ENCODE measurements around the gene DST.
A peak's percentile ranks its signal among the peaks of the same experiment; 100 is the strongest.

The DST gene

DNA sequence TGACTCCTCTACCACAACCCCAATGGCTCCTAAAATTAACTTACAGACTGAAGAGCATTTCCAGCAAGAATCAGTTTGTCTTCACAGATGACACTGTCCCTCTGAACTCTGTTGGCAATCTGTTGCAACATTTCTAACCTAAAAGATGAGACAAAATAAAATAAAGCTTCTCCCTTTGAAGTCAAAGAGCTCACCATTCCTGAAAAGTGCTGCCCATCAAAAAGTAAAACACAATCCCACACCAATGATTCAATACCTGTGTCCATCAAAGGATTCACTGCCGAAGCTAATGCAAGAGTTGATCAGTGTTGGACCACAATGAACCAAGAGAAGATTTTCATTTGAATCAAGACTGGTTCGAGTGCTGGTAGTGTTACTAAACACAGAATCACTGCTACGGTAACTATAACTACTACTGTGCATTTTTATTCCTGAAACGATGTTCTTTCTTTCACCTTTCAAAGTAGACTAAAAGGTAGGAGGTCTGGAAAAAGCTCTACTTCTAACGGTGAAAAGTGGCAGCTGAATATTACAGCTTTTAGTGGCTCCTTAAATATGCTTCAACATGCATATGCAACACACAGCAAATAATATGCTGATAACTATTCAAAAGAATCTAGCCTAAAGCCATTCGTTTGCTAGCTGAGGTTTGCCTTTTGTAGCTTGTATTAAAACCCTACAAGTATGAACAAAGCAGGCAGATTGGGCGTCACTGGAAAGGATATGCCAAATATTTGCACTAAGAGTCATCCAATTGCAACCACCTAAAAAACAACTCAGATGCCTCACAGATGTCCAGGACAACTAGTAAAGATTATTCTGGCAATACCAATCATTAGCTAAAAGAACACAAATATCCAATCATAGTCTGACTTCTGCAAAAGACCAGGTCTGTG is at the start of gene DST:
Gene DST, minus strand, starts transcription at position 524 of the 896 bp plus-strand sequence.
- DNase-seq, result no peak

DNA sequence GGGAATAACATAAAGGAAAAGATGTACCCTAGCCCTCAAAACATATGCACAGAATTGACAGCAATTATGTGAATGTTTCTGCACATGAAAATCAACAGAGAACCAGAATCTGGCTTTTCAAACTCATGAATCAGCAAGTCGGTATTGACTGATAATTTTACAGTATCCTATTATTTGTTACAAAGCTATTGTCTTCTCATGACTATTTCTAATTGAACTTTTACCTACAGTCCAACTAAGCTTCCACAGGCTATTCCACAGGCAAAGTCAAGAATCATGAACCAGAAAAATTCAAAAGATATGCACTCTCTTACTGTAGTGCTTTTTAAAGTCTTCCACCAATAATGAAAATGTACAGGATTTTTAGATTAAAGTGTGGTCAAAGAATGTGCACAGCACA is 49.1 kb upstream of the DST start:
- DNase-seq, result no peak

DNA sequence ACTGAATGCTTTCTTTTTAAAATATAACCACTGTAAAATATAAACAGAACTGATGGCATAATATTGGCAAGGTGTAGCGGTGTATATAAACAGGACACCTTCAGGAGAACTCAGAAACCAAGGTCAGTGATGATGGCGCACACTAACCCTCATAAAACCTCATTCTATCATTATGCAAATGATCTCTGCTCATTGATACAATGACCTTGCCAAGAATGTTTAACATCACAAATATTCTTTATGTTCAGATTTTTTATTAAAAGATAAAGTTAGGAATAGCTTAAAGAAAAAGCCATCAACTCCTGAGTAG is 48.6 kb upstream of the DST start:
- DNase-seq, result no peak

DNA sequence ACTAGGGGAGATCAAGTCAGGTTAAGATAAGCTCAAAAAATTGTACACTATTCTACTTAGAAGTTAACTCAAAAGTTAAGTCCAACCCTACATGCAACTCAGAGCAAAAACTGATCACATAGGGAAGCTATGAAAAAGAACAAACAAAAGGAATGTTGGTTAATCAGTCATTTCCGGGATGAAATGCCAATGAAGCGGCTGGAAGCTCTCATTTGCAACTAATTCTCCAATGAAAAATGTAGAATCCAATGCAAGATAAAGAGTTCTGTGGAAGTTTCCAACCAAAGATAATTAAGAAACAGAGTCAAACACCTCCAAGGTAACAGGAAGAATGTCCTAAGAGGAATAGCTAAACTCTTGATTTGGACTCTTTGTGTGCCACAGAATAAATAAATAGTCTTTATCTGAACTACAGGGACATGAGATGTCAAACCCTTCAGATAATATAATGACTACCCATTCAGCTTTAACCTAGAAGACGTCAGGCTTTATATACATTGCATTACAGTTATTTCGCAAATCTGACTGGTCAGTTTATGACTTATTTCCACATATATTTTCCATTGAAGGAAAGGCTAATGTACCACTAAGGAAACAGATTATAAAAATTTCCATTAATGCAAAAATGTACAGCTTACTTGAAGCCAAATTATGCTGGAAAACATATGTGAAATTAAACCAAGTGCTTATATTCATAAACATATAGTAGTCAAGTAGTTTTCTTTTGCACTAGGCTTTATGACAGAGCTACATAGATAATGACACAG is 48.0 kb upstream of the DST start:
- DNase-seq, result no peak

DNA sequence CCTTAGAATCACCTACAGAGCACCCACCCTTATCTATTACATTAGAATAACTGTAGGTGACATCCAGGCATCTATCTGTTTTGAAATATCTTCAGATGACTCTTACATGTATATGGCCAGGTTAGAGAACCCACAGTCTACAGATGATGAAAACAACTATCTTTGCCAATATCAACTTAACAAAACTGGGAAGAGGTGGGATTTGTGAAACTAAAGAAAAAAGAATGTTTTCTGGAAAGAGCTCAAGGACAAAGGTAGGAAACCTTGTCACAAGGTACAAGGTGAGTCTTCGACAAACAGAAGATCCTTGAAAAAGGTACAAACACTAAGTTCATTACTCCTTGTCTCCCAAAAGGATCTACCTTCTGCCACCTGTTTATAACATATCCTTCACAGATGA is 47.0 kb upstream of the DST start:
- no peak for DNase-seq

DNA sequence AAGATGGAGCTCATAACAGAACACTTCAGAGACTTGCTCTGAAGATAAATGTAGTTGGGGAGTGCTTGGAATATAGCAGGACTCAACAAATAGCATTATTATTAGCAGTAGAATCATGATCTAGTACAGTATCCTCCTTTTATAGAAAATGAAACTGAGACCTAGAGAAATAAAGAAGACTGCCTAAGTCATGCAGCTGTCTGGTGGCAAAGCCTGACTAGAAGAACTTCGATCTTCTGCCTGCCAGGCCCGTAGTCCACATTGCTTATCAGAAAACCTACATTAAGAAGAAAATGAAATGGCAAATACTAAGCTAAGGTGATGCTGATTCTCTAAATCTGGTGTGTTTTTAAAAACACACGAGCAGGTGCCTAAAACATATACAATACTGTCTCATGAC is 46.4 kb upstream of the DST start:
- DNase-seq, result no peak

DNA sequence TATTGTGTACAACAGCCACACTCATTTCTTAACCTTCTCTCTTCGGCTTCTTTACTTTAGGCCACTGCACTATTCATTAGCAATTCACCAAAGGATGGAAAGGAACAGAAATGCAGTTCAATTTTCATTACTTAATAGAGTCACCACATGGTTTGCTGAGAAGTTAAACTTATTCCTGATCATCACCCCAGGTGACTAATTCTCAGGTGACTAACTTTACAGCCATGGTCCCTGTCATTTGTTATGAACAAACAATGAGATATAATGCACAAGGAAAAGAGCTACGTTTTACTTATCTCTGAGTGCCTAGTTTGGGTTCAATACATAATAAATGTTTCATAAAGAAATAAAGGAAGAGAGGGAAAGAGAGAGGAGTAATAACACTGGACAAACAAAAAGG is 45.8 kb upstream of the DST start:
- DNase-seq, result no peak

DNA sequence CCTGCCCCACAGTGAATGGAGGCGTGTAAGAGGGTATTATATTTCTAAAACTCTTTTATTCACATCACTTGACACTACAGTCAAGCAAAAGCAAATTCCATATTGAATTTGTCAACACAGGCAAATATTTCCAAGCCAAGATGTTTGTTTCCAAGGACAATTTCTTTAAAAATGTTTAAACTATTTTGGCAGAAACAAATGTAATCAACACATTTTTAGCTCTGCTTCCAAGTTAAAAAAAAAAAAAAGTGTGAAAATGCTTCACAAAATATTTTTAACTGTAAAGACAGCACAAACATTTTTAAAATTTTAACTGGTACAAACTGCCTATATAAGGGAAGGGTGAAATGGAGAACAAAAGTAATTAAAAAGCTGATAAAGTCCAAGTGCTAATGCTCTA is 44.9 kb upstream of the DST start:
- no peak for DNase-seq

DNA sequence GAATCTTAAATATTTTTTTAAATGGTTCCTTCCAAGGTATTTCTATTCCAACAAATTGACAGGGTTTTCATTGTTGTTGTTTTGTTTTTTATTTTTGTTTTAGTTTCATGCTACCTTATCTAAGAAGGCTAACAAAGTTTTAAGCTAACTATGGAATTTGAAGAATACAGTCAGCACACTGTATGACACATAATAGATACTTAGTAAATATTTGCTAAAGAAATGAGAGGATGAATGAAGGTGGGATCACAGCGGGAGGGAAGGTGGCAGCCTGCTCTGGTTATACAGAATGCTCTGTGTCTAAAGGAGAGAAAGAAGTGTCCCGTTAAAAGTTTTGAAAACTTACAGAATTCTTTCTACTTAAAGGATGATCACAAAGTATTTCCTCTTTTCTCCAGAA is 43.7 kb upstream of the DST start:
- no peak for DNase-seq

DNA sequence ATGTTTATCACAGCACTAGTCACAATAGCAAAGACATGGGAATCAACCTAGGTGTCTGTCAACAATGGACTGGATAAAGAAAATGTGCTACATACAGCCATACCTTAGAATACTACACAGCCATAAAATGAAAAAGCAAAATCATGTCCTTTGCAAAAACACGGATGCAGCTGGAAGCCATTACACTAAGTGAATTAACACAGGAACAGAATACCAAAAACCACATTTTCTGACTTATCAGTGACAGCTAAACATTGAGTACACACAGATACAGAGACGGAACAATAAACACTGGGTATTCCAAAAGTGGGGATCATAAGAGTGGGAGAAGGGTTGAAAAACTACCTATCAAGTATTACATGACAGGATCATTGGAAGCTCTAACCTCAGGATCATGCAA is 43.3 kb upstream of the DST start:
- no peak for DNase-seq

DNA sequence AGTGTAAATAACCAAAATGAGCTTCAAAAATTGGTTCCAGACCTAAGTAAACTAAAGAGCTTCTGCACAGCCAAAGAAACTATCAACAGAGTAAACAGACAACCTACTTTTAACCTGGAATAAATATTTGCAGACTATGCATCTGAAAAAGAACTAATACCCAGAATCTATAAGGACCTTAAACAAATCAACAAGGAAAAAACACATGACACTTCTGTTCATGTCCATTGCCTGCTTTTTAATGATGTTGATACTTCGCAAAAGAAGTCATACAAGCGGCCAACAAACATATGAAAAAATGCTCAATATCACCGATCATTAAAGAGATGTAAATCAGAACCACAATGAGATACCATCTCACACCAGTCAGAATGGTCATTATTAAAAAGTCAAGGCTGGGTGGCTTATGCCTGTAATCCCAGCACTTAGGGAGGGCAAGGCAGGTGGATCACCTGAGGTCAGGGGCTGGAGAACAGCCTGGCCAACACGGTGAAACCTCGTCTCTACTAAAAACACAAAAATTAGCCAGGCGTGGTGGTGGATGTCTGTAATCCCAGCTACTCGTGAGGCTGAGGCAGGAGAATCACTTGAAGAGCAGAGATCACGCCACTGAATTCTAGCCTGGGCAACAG is 42.5 kb upstream of the DST start:
- no peak for DNase-seq

DNA sequence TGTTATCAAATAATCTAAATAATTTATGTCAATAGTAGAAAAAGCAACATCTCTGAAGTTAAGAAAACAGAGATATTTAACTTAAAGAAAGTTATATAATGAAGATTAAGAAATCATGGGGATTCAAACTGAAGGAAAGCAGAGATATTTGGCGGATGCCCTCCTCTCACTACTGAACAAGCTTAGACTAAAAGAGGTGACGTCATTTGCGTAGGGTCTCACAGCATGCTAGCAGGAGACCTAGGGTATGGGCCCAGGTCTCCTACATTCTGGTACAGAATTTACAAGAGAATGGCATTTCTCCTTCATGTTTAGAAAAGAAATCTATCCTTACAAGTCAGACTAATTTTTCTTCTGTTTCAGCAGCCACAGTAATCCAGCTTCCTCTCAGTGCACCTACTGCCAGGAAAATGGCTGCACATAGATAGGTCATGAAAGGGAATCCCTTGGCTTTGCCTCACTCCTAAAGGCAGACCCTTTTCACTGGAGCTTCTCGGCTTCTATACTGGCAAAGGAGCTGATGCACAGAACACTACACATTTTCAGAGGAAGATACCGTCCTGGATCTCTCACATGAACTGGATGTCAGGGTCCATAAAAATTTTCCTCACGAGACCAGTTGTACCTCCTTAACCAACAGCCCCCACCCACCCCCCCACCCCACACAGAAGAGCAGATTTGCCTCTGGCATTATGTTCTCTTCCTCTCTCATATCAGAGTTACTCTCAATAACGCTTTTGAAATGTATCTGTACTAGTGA is 41.8 kb upstream of the DST start:
- DNase-seq, result no peak

DNA sequence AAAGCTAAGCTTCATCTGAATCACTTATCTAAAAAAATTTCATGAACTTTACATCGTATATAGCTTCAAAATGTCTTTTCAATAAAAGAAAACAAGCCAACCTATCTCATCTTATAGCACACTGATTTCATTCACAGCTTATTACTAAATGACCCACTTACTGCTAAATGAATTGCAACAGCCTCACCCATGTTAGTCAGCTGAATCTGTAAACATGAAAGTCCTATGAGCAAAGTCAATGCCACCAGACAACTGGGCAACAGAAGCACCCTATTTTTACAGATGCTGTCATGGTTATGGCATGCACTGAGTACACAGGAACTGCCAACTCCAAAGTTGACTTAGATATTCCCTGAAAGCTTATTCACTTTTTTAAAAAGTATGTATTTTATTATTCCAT is 41.2 kb upstream of the DST start:
- DNase-seq, result no peak

DNA sequence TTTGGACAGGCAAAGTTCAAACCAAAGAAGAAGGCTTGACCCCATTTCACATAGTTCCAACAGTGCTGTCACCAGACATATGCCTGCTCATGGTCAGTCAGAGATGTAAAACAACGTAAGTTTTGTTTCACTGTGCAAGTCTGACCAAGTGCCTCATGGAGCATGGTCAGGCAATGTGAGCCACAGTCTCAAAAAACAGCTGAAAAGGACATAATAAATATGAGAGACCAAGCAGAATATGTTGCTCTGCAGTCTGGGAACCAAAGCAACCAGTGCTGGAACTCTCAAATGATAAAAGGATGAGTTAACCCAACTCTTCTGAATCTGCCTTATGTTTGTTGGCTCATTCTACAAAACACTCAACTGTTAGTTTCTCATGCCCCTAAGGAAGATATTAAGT is 39.9 kb upstream of the DST start:
- DNase-seq, result peak in 1 of 2 donors; percentile 26

DNA sequence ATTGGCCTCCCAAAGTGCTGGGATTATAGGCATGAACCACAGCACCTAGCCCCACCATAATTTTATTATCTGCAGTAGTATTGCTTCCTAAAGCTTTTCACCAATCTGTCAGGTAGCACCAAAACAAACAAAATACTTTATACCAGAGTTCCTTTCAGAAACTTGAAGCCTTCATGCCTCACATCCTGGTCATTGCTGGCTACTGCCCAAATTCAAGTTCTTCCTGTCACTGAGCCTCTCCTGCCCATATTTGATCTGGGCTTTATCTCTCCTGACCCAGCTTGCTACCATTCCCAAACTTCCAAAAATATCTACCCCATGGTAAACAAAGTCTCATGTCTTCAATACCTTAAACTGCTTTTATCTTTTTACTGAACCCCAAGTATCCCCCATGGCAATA is 34.9 kb upstream of the DST start:
- no peak for DNase-seq

DNA sequence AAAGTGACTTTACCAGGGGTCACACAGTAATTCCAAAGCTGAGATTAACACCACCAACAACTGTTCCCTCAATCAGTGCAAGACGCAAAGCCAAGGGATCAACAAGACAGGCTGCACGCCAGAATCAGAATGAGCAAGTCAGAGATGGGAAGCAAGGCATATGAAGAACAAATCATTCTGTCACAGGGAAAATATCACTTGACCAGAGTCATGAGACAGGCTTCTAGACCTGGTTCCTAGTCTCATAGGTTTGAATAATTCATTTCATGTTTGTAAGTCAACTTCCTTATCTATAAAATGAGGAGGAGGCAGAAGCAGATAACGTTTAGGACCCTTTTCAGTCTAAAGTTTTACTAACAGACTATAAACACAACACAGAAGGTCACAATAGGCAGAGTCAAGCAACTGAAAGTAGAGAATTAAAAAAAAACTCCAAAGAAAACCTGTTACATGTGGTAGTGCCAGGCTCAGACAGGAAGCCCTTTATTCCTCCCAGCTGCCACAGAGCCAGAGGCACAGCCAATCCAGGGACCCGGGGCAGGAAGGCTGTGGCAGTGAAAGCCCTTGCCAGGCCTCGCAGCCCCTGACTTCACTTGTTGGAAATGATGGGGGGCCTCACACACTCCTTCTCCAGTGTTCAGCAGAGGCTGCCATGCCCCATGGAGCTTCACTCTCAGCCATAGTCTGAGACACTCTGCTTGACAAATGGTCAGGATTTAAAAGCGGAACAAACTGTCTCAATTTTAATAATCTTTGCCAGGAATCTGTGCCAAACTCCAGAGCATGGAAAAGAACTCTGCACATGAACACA is 29.2 kb upstream of the DST start:
- peak; percentile 72 to 88 for DNase-seq

DNA sequence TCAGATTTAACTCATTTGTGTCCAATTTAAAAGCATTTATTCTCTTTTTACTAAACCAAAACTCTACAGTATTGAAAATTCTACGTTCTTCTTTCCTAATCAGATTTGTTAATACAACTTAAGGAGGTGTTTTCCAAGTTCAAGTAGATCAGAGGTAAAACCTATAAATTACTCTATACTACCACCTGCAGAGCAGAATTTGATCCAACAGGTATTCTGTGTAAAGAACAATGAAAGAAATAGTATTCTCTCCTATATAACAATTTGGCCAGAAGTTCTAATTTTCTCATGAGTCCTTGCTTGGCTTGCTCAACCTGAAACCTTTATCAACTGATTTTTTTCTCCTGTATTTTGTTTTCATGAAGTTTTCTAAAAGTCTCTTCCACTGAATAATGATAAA is 28.5 kb upstream of the DST start:
- DNase-seq, result no peak

DNA sequence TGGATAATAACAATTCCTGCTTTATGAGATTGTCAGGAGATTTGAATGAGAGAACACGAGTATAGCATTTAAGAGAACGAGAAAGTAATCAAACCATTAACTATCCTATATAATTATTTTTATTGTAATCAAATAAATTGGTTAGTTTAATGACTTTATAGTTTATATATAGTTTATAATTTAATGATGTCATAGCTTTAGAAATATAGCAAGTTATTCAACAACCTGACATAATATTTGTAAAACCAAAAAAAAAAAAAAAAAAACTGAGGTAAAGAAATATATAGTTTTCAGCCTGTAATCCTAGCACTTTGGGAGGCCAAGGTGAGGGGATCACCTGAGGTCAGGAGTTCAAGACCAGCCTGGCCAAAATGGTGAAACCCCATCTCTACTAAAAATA is 26.4 kb upstream of the DST start:
- DNase-seq, result no peak

DNA sequence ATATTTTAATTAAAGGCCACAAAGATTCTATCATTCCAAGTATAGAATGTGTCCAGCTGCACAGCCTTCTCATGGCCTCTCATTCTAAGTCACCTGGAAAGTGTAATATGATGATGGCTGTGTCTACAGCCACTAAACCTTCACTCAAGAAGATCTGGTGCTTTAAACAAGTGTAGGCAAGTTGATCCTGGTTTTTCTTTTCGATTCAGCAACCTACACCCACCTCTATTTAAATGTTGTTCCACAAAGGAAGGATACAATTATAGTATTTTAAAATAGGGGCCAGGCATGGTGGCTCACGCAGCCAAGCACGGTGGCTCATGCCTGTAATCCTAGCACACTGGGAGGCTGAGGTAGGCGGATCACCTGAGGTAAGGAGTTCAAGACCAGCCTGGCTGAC is 25.5 kb upstream of the DST start:
- DNase-seq, result no peak

DNA sequence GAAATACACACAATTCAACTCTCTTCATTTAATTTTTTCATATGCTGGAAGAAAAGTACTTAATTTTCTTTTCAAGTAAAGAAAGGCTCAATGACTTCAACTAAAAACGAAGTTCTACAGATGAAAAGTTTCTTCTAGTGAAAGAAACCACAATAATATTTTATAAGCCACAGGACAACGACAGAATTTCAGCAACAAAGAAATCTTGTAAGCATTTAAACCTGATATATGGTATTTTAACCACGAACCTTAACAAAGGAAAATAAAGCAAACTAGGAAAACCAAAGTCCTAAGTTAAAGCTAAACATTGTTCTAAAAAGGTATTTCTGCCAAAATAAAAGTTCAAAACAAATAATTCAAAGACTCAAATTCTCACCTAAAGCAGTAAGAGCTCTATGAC is 24.6 kb upstream of the DST start:
- no peak for DNase-seq

DNA sequence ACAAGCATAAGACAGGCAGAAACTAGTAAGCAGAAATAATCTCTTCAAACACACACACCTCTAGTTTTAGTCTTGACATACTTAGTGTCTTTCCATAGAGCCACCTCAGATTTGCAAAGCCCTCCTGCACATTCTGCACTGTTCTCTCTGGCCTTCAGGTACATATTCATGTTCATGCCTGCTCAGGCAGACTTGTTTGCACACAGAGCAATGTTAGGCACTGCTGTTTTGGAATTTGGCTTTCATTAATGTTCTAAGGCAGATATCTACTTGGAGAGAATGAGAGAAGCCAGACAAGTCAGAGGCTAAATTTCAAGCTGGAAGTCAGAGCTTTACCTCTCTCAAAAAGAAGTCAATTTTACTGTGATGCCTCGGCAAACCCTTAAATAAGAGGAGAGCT is 21.3 kb upstream of the DST start:
- DNase-seq, result no peak

DNA sequence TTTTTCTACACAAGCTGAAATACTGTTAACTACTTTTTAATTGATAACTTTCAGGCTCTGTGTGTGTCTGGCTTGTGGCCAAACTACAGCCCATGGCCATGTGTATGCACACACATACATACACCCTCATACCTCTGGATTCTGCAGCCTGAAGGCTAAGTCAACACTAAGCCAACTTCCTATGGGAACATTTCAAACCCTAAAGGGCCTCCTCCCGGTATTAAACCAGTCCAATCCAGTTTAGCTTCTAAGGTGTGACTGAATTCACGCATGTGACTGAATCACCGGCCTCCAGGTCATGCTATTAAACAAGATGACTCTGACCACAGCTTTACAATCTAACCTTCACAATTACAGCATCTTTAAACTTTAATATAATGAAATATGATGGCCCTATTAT is 20.7 kb upstream of the DST start:
- DNase-seq, result no peak

Measured in hippocampal formation (tissue), 2 donors.